Mesothelial cell of epicardium (in vitro differentiated cells): ENCODE data around the gene HOXB3. TPM values are rescaled to one million over a fixed set of nuclear protein-coding genes. Genes with fewer than 3 reads are reported as not detected.

ENCODE experiments used
- DNase-seq, 2 experiments: peaks; one replicate each; pipeline ENCODE4 v3.0.0; 2021; ENCODE audit warnings: low spot score in 2 of 2; ENCODE audit not compliant: unreplicated experiment in 2 of 2
- H3K27ac Mint-ChIP-seq: 2 replicates; pipeline ENCODE4 v1.8.0; 2021; ENCODE audit warnings: mixed read lengths
- H3K27me3 Mint-ChIP-seq: 2 replicates; pipeline ENCODE4 v1.8.0; 2021; ENCODE audit warnings: low read depth, mixed read lengths
- H3K36me3 Mint-ChIP-seq: 2 replicates; pipeline ENCODE4 v1.8.0; 2021; ENCODE audit warnings: mixed read lengths
- H3K4me1 Mint-ChIP-seq: 2 replicates; pipeline ENCODE4 v1.8.0; 2021; ENCODE audit warnings: mixed read lengths
- H3K4me3 Mint-ChIP-seq: 2 replicates; pipeline ENCODE4 v1.8.0; 2021; ENCODE audit warnings: mild to moderate bottlenecking, moderate library complexity, mixed read lengths
- H3K9me3 Mint-ChIP-seq: 2 replicates; pipeline ENCODE4 v1.8.0; 2021; ENCODE audit warnings: mixed read lengths
- CTCF ChIP-seq: fragments of 200-600 bp; sonication (generic); IDR thresholded peaks from one replicate; pipeline ENCODE4 v1.5.0; 2021; ENCODE audit warnings: antibody characterized with exemption; ENCODE audit not compliant: unreplicated experiment
- total RNA-seq: library from RNA; stranded (reverse); gene quantifications from 3 replicates; pipeline ENCODE4 v1.2.1, GENCODE V29; 2021

Gene HOXB3
- total RNA-seq, 1 donor from 2014 or later = 303 TPM

- peak in 1 of 2 experiments; percentile 75 for DNase-seq
- Mint-ChIP-seq H3K27me3 (no peaks in the 10 kb centered on the region), H3K4me3 (peak overlapping the region; percentile 90), H3K27ac (peak overlapping the region; percentile 100), H3K9me3 (no peaks in the 10 kb centered on the region), H3K36me3 (peaks cover 9% of the 10 kb centered on the region), H3K4me1 (peaks cover 81% of the 10 kb centered on the region)
- no peak for TF ChIP-seq CTCF
Measured at GRCh38 chr17:48597778-48598631, 8.0 kb upstream of the HOXB3 start.

- H3K27ac Mint-ChIP-seq = peak overlapping the region; percentile 100
Measured at GRCh38 chr17:48597528-48597777, 7.4 kb upstream of the HOXB3 start.

GRCh38 chr17:48596735-48597527 is 6.9 kb upstream of the HOXB3 start:
- no peak for DNase-seq
- Mint-ChIP-seq H3K27ac (peak overlapping the region; percentile 100), H3K36me3 (peaks cover 13% of the 10 kb centered on the region), H3K4me3 (peak overlapping the region; percentile 90), H3K9me3 (no peaks in the 10 kb centered on the region), H3K27me3 (no peaks in the 10 kb centered on the region), H3K4me1 (peaks cover 72% of the 10 kb centered on the region)
- no peak for TF ChIP-seq CTCF

More at GRCh38 chr17:48597528-48597777, 7.4 kb upstream of the HOXB3 start:
- Mint-ChIP-seq H3K4me1 (peaks cover 75% of the 10 kb centered on the region), H3K4me3 (peak overlapping the region; percentile 90), H3K9me3 (no peaks in the 10 kb centered on the region), H3K36me3 (peaks cover 13% of the 10 kb centered on the region), H3K27me3 (no peaks in the 10 kb centered on the region)
- no peak for TF ChIP-seq CTCF
- no peak for DNase-seq

- H3K27me3 Mint-ChIP-seq = no peaks in the 10 kb centered on the region
- peak overlapping the region; percentile 90 for H3K4me3 Mint-ChIP-seq
- H3K9me3 Mint-ChIP-seq = no peaks in the 10 kb centered on the region
- DNase-seq = no peak
- peak overlapping the region; percentile 100 for H3K27ac Mint-ChIP-seq
- peaks cover 70% of the 10 kb centered on the region for H3K4me1 Mint-ChIP-seq
- H3K36me3 Mint-ChIP-seq = peaks cover 19% of the 10 kb centered on the region
- TF ChIP-seq CTCF = no peak
Measured at GRCh38 chr17:48596000-48596734, 6.1 kb upstream of the HOXB3 start.

- Mint-ChIP-seq H3K27ac (peak overlapping the region; percentile 100), H3K27me3 (no peaks in the 10 kb centered on the region), H3K4me1 (peaks cover 68% of the 10 kb centered on the region), H3K4me3 (peak overlapping the region; percentile 90), H3K9me3 (no peaks in the 10 kb centered on the region), H3K36me3 (peaks cover 22% of the 10 kb centered on the region)
- TF ChIP-seq CTCF = no peak
- DNase-seq = no peak
Measured at GRCh38 chr17:48595278-48595999, 5.4 kb upstream of the HOXB3 start.
